Naive thymus-derived CD8-positive, alpha-beta T cell (primary cell): ENCODE results near the gene CCDC32. TPM values are rescaled to one million over a fixed set of nuclear protein-coding genes. Genes with fewer than 3 reads are reported as not detected.

Source experiments
- ATAC-seq, 2 donors: fragments of 150-1000 bp; cut with Tn5 transposase in 1 of 2; sonication (Bioruptor Pico), chemical (Tn5 transposase) in 1 of 2; 1 replicate in 1 of 2; 2 replicates in 1 of 2; pipeline ENCODE4 v1.10.0; 2021; ENCODE audit warnings: mild to moderate bottlenecking in 2 of 2, moderate library complexity in 2 of 2
- POLR2A ChIA-PET: fragments of 350-600 bp; sonication (Branson Sonifier 250); formaldehyde crosslinking; loops from one replicate; lab custom pipeline; 2021; ENCODE audit warnings: antibody characterized with exemption; lab: Charles Lee
- DNase-seq, 10 donors: peaks; one replicate each; pipeline versions ENCODE4 v3.0.0 to v3.0.0-alpha.2; 2020 to 2022
- H3K27ac Mint-ChIP-seq, 10 donors: one replicate each; pipeline ENCODE4 v1.8.0; 2020 to 2022; ENCODE audit warnings: mild to moderate bottlenecking in 10 of 10, mixed read lengths in 10 of 10, moderate library complexity in 4 of 10, inconsistent platforms in 1 of 10
- H3K27me3 Mint-ChIP-seq, 5 donors: one replicate each; pipeline ENCODE4 v1.8.0; 2021 to 2022; ENCODE audit warnings: mixed read lengths in 5 of 5
- H3K36me3 Mint-ChIP-seq, 3 donors: one replicate each; pipeline ENCODE4 v1.8.0; 2020 to 2022; ENCODE audit warnings: mixed read lengths in 3 of 3, mild to moderate bottlenecking in 2 of 3, inconsistent platforms in 1 of 3
- H3K4me1 Mint-ChIP-seq, 4 donors: one replicate each; pipeline ENCODE4 v1.8.0; 2021 to 2022; ENCODE audit warnings: mixed read lengths in 4 of 4
- H3K4me3 Mint-ChIP-seq, 10 donors: one replicate each; pipeline ENCODE4 v1.8.0; 2020 to 2022; ENCODE audit warnings: mild to moderate bottlenecking in 10 of 10, mixed read lengths in 10 of 10, moderate library complexity in 6 of 10, inconsistent platforms in 1 of 10
- H3K9me3 Mint-ChIP-seq, 9 donors: one replicate each; pipeline ENCODE4 v1.8.0; 2020 to 2022; ENCODE audit warnings: mixed read lengths in 9 of 9, mild to moderate bottlenecking in 3 of 9, inconsistent platforms in 1 of 9, moderate library complexity in 1 of 9
- polyA plus RNA-seq, 3 donors: library from polyadenylated mRNA; unstranded; fragments of 300-500 nt; fragmentation: Illumina TruSeq; gene quantifications; one replicate each; pipeline ENCODE4 v1.2.3, GENCODE V29; 2021
- total RNA-seq, 8 experiments: library from RNA in 2 of 8; stranded (reverse) in 2 of 8; gene quantifications; one replicate each; pipeline ENCODE4 v1.2.3 and lab custom pipeline; 2021 to 2026

The CCDC32 gene
- total RNA-seq (10 to 100 TPM; 31.7 to 31.8 TPM), polyA plus RNA-seq (10 to 100 TPM; 40.4 to 43.2 (median 40.5) TPM), total RNA-seq (lab: John Stamatoyannopoulos, UW) (15.4 to 31.9 (median 26.0) reads per million in 6 experiments)

GRCh38 chr15:40564591-40565332, at the start of gene CCDC32:
CCDC32 (minus strand) TSS chr15:40565042; CDS start chr15:40563015, 2,027 bp downstream.
- POLR2A ChIA-PET: interaction anchor here (0.5 to 1.6 kb wide), 7 partner anchors 25 to 347 kb away, joined by 3 to 7 read pairs (median 3); partner anchors contain the start of genes BAHD1, PLCB2 and RAD51
- no peaks in the 10 kb centered on the region for H3K9me3 Mint-ChIP-seq
- peaks cover 0 to 2% (median 0%) of the 10 kb centered on the region in 5 donors for H3K27me3 Mint-ChIP-seq
- peaks cover 0 to 13% (median 8%) of the 10 kb centered on the region in 3 donors for H3K36me3 Mint-ChIP-seq
- peak within 1 kb of the TSS; percentile 83 to 98 (median 96) for H3K4me3 Mint-ChIP-seq
- peak within 1 kb of the TSS; percentile 90 to 99 (median 97) for H3K27ac Mint-ChIP-seq
- H3K4me1 Mint-ChIP-seq: peaks cover 13 to 73% (median 54%) of the 10 kb centered on the region in 4 donors
- DNase-seq (peak; percentile 84 to 97 (median 94)), ATAC-seq (peak; percentile 89 to 92)

- Mint-ChIP-seq H3K27me3 (no peaks in the 10 kb centered on the region), H3K36me3 (no peaks in the 10 kb centered on the region), H3K4me3 (no peak overlapping the region), H3K9me3 (no peaks in the 10 kb centered on the region), H3K27ac (no peak overlapping the region), H3K4me1 (peaks cover 0 to 1% (median 0%) of the 10 kb centered on the region in 4 donors)
- no peak for ATAC-seq
- POLR2A ChIA-PET: no interaction called here
- DNase-seq: no peak
These were observed 48.2 kb upstream of the CCDC32 start for GRCh38 chr15:40613080-40613479.

- DNase-seq (no peak), ATAC-seq (no peak)
- H3K4me3 Mint-ChIP-seq: no peak overlapping the region
- H3K27ac Mint-ChIP-seq: no peak overlapping the region
- H3K9me3 Mint-ChIP-seq: no peaks in the 10 kb centered on the region
- H3K36me3 Mint-ChIP-seq: no peaks in the 10 kb centered on the region
- POLR2A ChIA-PET: interaction anchor here (0.5 kb wide), 1 partner anchor 87 kb away, joined by 3 read pairs; no protein-coding TSS in a partner anchor
- no peaks in the 10 kb centered on the region for H3K27me3 Mint-ChIP-seq
- H3K4me1 Mint-ChIP-seq: no peaks in the 10 kb centered on the region
These were observed 39.1 kb upstream of the CCDC32 start for GRCh38 chr15:40603935-40604334.

- Mint-ChIP-seq H3K27ac (no peak overlapping the region), H3K36me3 (no peaks in the 10 kb centered on the region)
- DNase-seq: no peak
These were observed 36.1 kb upstream of the CCDC32 start for GRCh38 chr15:40600956-40601355.

GRCh38 chr15:40598672-40599071, 33.8 kb upstream of the CCDC32 start:
- DNase-seq (no peak), ATAC-seq (no peak)
- no peak overlapping the region for H3K4me3 Mint-ChIP-seq
- POLR2A ChIA-PET: interaction anchor here (0.7 kb wide), 1 partner anchor 342 kb away, joined by 3 read pairs; no protein-coding TSS in a partner anchor
- H3K4me1 Mint-ChIP-seq: peaks cover 2 to 14% (median 11%) of the 10 kb centered on the region in 4 donors
- H3K27me3 Mint-ChIP-seq: peaks cover 4 to 14% (median 9%) of the 10 kb centered on the region in 5 donors
- no peak overlapping the region for H3K27ac Mint-ChIP-seq
- no peaks in the 10 kb centered on the region for H3K36me3 Mint-ChIP-seq
- peaks cover 0 to under 1% (median 0%) of the 10 kb centered on the region in 9 donors for H3K9me3 Mint-ChIP-seq

More at GRCh38 chr15:40600956-40601355, 36.1 kb upstream of the CCDC32 start:
- Mint-ChIP-seq H3K9me3 (no peaks in the 10 kb centered on the region), H3K4me3 (no peak overlapping the region), H3K4me1 (no peaks in the 10 kb centered on the region), H3K27me3 (peaks cover 0 to 4% (median 0%) of the 10 kb centered on the region in 5 donors)
- ATAC-seq: no peak
- POLR2A ChIA-PET: interaction anchor here (0.7 kb wide), 1 partner anchor 94 kb away, joined by 3 read pairs; the partner anchor contains the start of gene RAD51

GRCh38 chr15:40598126-40598525, 33.3 kb upstream of the CCDC32 start:
- Mint-ChIP-seq H3K9me3 (peaks cover 0 to 2% (median 0%) of the 10 kb centered on the region in 9 donors), H3K27ac (no peak overlapping the region), H3K4me3 (no peak overlapping the region), H3K36me3 (no peaks in the 10 kb centered on the region), H3K27me3 (peaks cover 4 to 15% (median 9%) of the 10 kb centered on the region in 5 donors), H3K4me1 (peaks cover 4 to 20% (median 13%) of the 10 kb centered on the region in 4 donors)
- POLR2A ChIA-PET: interaction anchor here (0.9 kb wide), 1 partner anchor 11 kb away, joined by 3 read pairs; no protein-coding TSS in a partner anchor
- DNase-seq (no peak), ATAC-seq (no peak)

- no peak overlapping the region for H3K27ac Mint-ChIP-seq
- peaks cover 4 to 22% (median 14%) of the 10 kb centered on the region in 4 donors for H3K4me1 Mint-ChIP-seq
- POLR2A ChIA-PET: no interaction called here
- ATAC-seq (no peak), DNase-seq (no peak)
- H3K36me3 Mint-ChIP-seq: no peaks in the 10 kb centered on the region
- H3K27me3 Mint-ChIP-seq: peaks cover 4 to 15% (median 9%) of the 10 kb centered on the region in 5 donors
- peaks cover 0 to 2% (median 0%) of the 10 kb centered on the region in 9 donors for H3K9me3 Mint-ChIP-seq
- no peak overlapping the region for H3K4me3 Mint-ChIP-seq
These were observed 32.2 kb upstream of the CCDC32 start for GRCh38 chr15:40597024-40597423.

- ATAC-seq: no peak
- Mint-ChIP-seq H3K27ac (no peak overlapping the region), H3K9me3 (peaks cover 0 to 2% (median 0%) of the 10 kb centered on the region in 9 donors), H3K36me3 (no peaks in the 10 kb centered on the region), H3K27me3 (peaks cover 4 to 15% (median 9%) of the 10 kb centered on the region in 5 donors), H3K4me3 (no peak overlapping the region), H3K4me1 (peaks cover 4 to 26% (median 15%) of the 10 kb centered on the region in 4 donors)
- no peak for DNase-seq
- POLR2A ChIA-PET: no interaction called here
These were observed 30.9 kb upstream of the CCDC32 start for GRCh38 chr15:40595773-40596172.

GRCh38 chr15:40595219-40595618, 30.4 kb upstream of the CCDC32 start:
- H3K36me3 Mint-ChIP-seq: no peaks in the 10 kb centered on the region
- ATAC-seq: no peak
- H3K27ac Mint-ChIP-seq: peak overlapping the region in 1 of 10 donors; percentile 2
- no peak for DNase-seq
- peaks cover 0 to 2% (median 0%) of the 10 kb centered on the region in 9 donors for H3K9me3 Mint-ChIP-seq
- peak overlapping the region; percentile 93 to 100 (median 96) for H3K4me3 Mint-ChIP-seq
- POLR2A ChIA-PET: interaction anchor here (0.5 to 2.4 kb wide), 2 partner anchors 26 to 64 kb away, joined by 3 to 13 read pairs; partner anchors contain the start of gene RPUSD2
- peaks cover 4 to 15% (median 9%) of the 10 kb centered on the region in 5 donors for H3K27me3 Mint-ChIP-seq
- H3K4me1 Mint-ChIP-seq: peaks cover 6 to 31% (median 17%) of the 10 kb centered on the region in 4 donors

GRCh38 chr15:40594429-40594836, 29.6 kb upstream of the CCDC32 start:
- H3K27ac Mint-ChIP-seq: peak overlapping the region; percentile 72 to 99 (median 97)
- ATAC-seq: peak; percentile 57 to 59
- peaks cover 4 to 16% (median 9%) of the 10 kb centered on the region in 5 donors for H3K27me3 Mint-ChIP-seq
- H3K4me1 Mint-ChIP-seq: peaks cover 10 to 38% (median 22%) of the 10 kb centered on the region in 4 donors
- H3K36me3 Mint-ChIP-seq: no peaks in the 10 kb centered on the region
- DNase-seq: no peak
- H3K4me3 Mint-ChIP-seq: peak overlapping the region; percentile 93 to 100 (median 96)
- H3K9me3 Mint-ChIP-seq: peaks cover 0 to 2% (median 0%) of the 10 kb centered on the region in 9 donors
- POLR2A ChIA-PET: interaction anchor here (0.5 to 2.4 kb wide), 2 partner anchors 25 to 65 kb away, joined by 3 to 13 read pairs; partner anchors contain the start of gene RPUSD2

- ATAC-seq (peak; percentile 80 to 85), DNase-seq (peak; percentile 76 to 97 (median 85))
- Mint-ChIP-seq H3K27ac (peak within 1 kb of the TSS; percentile 96 to 99 (median 98)), H3K27me3 (peaks cover 4 to 16% (median 9%) of the 10 kb centered on the region in 5 donors), H3K4me1 (peaks cover 10 to 38% (median 23%) of the 10 kb centered on the region in 4 donors), H3K36me3 (no peaks in the 10 kb centered on the region), H3K9me3 (peaks cover 0 to 2% (median 0%) of the 10 kb centered on the region in 9 donors), H3K4me3 (peak within 1 kb of the TSS; percentile 93 to 100 (median 96))
- POLR2A ChIA-PET: interaction anchor here (2.4 kb wide), 1 partner anchor 25 kb away, joined by 13 read pairs; the partner anchor contains the start of gene RPUSD2
These were observed 29.0 kb upstream of the CCDC32 start, which contains the start of gene KNL1 for GRCh38 chr15:40593588-40594428. KNL1 (plus strand) TSS chr15:40594249; CDS start chr15:40602932, 8,683 bp downstream.
